ENCODE measurements around the gene MYDGF.

The MYDGF gene

GRCh38 chr19:4682417-4683200 lies 12.5 kb upstream of the MYDGF start:
- no peak overlapping the region for H3K27ac ChIP-seq
- TF ChIP-seq ZFX (IDR thresholded peaks at IDR 0.05; ENCODE audit: borderline replicate concordance) (no peak), CTCF (IDR thresholded peaks at IDR 0.05) (no peak)

GRCh38 chr19:4680021-4680420 lies 9.9 kb upstream of the MYDGF start:
- H3K27ac ChIP-seq: peak overlapping the region; percentile 42

- TF ChIP-seq ZFX (IDR thresholded peaks at IDR 0.05; ENCODE audit: borderline replicate concordance): no peak
- TF ChIP-seq CTCF (IDR thresholded peaks at IDR 0.05): no peak
- H3K27ac ChIP-seq: peak overlapping the region; percentile 42
These were observed 9.0 kb upstream of the MYDGF start for GRCh38 chr19:4678881-4679790.

- TF ChIP-seq ZFX (IDR thresholded peaks at IDR 0.05; ENCODE audit: borderline replicate concordance) (no peak), CTCF (IDR thresholded peaks at IDR 0.05) (peak; percentile 69)
- H3K27ac ChIP-seq: no peak overlapping the region
These were observed 7.0 kb upstream of the MYDGF start for GRCh38 chr19:4676955-4677731.

GRCh38 chr19:4675346-4675745 lies 5.2 kb upstream of the MYDGF start:
- TF ChIP-seq ZFX (IDR thresholded peaks at IDR 0.05; ENCODE audit: borderline replicate concordance) (no peak), CTCF (IDR thresholded peaks at IDR 0.05) (no peak)
- no peak overlapping the region for H3K27ac ChIP-seq

- no peak overlapping the region for H3K27ac ChIP-seq
- TF ChIP-seq ZFX (IDR thresholded peaks at IDR 0.05; ENCODE audit: borderline replicate concordance) (no peak), CTCF (IDR thresholded peaks at IDR 0.05) (no peak)
These were observed 3.6 kb upstream of the MYDGF start for GRCh38 chr19:4673726-4674125.

- no peak overlapping the region for H3K27ac ChIP-seq
- TF ChIP-seq CTCF (IDR thresholded peaks at IDR 0.05) (no peak), ZFX (IDR thresholded peaks at IDR 0.05; ENCODE audit: borderline replicate concordance) (no peak)
These were observed 3.1 kb upstream of the MYDGF start for GRCh38 chr19:4673216-4673615.

Measured in 22Rv1 (cell line).